CD8-positive, alpha-beta memory T cell (primary cell): Measurements from ENCODE around the gene AZU1. TPM values are rescaled to one million over a fixed set of nuclear protein-coding genes. Genes with fewer than 3 reads are reported as not detected.

ENCODE experiments used
- CTCF ChIA-PET: fragments of 350-600 bp; sonication (Branson Sonifier 250); formaldehyde crosslinking; loops from one replicate; lab custom pipeline; 2021; ENCODE audit warnings: antibody characterized with exemption; lab: Charles Lee
- POLR2A ChIA-PET: fragments of 350-600 bp; sonication (Branson Sonifier 250); formaldehyde crosslinking; loops from one replicate; lab custom pipeline; 2021; ENCODE audit warnings: antibody characterized with exemption; lab: Charles Lee
- DNase-seq, 5 donors: peaks; one replicate each; pipeline versions ENCODE4 v3.0.0 to v3.0.0-alpha.2; 2020 to 2022; ENCODE audit warnings: mixed read lengths in 1 of 5
- H3K27ac ChIP-seq: one replicate; pipeline ENCODE4 v1.7.0; 2013; ENCODE audit warnings: low read depth, mild to moderate bottlenecking, low read length, moderate library complexity
- H3K27me3 ChIP-seq: 2 replicates; pipeline ENCODE4 v1.7.0; 2013; ENCODE audit warnings: low read length, mild to moderate bottlenecking; ENCODE audit not compliant: insufficient read depth, poor library complexity, severe bottlenecking
- H3K36me3 ChIP-seq: 2 replicates; pipeline ENCODE4 v1.7.0; 2013; ENCODE audit warnings: mild to moderate bottlenecking, low read length, moderate library complexity; ENCODE audit not compliant: insufficient read depth
- H3K4me1 ChIP-seq: 2 replicates; pipeline ENCODE4 v1.7.0; 2013; ENCODE audit warnings: mild to moderate bottlenecking, low read length, moderate library complexity; ENCODE audit not compliant: insufficient read depth
- H3K4me3 ChIP-seq: 2 replicates; pipeline ENCODE4 v1.7.0; 2013; ENCODE audit warnings: mild to moderate bottlenecking, low read length
- H3K9me3 ChIP-seq: 2 replicates; pipeline ENCODE4 v1.7.0; 2013; ENCODE audit warnings: mild to moderate bottlenecking, low read length
- H3K27ac Mint-ChIP-seq, 8 donors: one replicate each; pipeline ENCODE4 v1.8.0; 2020 to 2021; ENCODE audit warnings: mixed read lengths in 8 of 8, mild to moderate bottlenecking in 6 of 8, inconsistent platforms in 3 of 8, moderate library complexity in 3 of 8
- H3K27me3 Mint-ChIP-seq, 2 donors: one replicate each; pipeline ENCODE4 v1.8.0; 2020 to 2021; ENCODE audit warnings: mixed read lengths in 2 of 2, mild to moderate bottlenecking in 1 of 2, moderate library complexity in 1 of 2
- H3K36me3 Mint-ChIP-seq, 3 donors: one replicate each; pipeline ENCODE4 v1.8.0; 2020 to 2021; ENCODE audit warnings: mixed read lengths in 3 of 3, inconsistent platforms in 1 of 3, mild to moderate bottlenecking in 1 of 3
- H3K4me1 Mint-ChIP-seq, 3 donors: one replicate each; pipeline ENCODE4 v1.8.0; 2020 to 2021; ENCODE audit warnings: mixed read lengths in 3 of 3, inconsistent platforms in 1 of 3, mild to moderate bottlenecking in 1 of 3
- H3K4me3 Mint-ChIP-seq, 7 donors: one replicate each; pipeline ENCODE4 v1.8.0; 2020 to 2021; ENCODE audit warnings: mixed read lengths in 7 of 7, mild to moderate bottlenecking in 6 of 7, moderate library complexity in 4 of 7, inconsistent platforms in 2 of 7
- H3K9me3 Mint-ChIP-seq, 5 donors: one replicate each; pipeline ENCODE4 v1.8.0; 2020 to 2022; ENCODE audit warnings: mixed read lengths in 5 of 5, mild to moderate bottlenecking in 3 of 5, moderate library complexity in 2 of 5, inconsistent platforms in 1 of 5
- polyA plus RNA-seq: library from polyadenylated mRNA; unstranded; fragments of 300-500 nt; fragmentation: Illumina TruSeq; gene quantifications from one replicate; pipeline ENCODE4 v1.2.3, GENCODE V29; 2021
- total RNA-seq, 2 experiments: library from RNA; stranded (reverse); gene quantifications; one replicate each; pipeline ENCODE4 v1.2.3, GENCODE V29; 2021

AZU1 gene
- total and polyA plus RNA-seq, 3 experiments from 2014 or later, result not detected

DNA sequence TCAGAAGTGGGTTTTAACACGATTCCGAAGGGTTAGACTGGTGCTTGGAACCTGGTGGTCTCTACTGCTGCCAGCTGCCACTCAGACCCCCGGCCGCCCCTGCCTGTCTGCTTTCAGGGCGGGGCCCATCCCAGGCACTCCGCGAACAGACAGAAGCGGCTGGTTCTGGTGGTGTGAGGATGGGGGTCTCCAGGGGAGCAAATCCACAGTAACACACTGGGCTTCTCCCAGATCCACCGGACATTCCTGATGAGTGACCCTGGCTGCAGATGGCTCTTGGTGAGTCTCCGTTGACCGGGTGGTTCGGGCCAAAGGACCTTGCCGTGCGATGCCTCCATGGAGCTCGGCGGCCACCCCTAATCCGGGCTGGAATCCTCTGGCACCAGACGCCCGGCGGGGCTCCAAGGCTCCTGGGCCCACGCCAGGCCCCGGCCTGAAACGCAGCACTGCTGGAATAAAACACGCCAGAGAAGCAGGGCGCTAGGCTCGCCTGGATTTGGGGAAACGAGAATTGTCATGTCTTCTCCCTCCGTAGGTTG lies 32.5 kb upstream of the AZU1 start:
- H3K9me3 Mint-ChIP-seq, result no peaks in the 10 kb centered on the region
- no peaks in the 10 kb centered on the region for H3K27me3 ChIP-seq
- peaks cover 0 to 13% (median 0%) of the 10 kb centered on the region in 3 donors for H3K36me3 Mint-ChIP-seq
- peak in 1 of 5 donors; percentile 49 for DNase-seq
- H3K27me3 Mint-ChIP-seq, result peaks cover 4% of the 10 kb centered on the region in 2 donors
- peak overlapping the region in 2 of 7 donors; percentile 20 to 65 for H3K4me3 Mint-ChIP-seq
- peaks cover 16 to 19% (median 18%) of the 10 kb centered on the region in 3 donors for H3K4me1 Mint-ChIP-seq
- POLR2A ChIA-PET, result no interaction called here
- CTCF ChIA-PET, result interaction anchor here (1.5 kb wide), 1 partner anchor 25 kb away, joined by 6 read pairs; no protein-coding TSS in a partner anchor
- H3K36me3 ChIP-seq, result peaks cover 2% of the 10 kb centered on the region
- no peak overlapping the region for H3K27ac Mint-ChIP-seq
- H3K4me3 ChIP-seq, result no peak overlapping the region
- H3K4me1 ChIP-seq, result peaks cover 24% of the 10 kb centered on the region
- H3K9me3 ChIP-seq, result no peaks in the 10 kb centered on the region
- H3K27ac ChIP-seq, result no peak overlapping the region

DNA sequence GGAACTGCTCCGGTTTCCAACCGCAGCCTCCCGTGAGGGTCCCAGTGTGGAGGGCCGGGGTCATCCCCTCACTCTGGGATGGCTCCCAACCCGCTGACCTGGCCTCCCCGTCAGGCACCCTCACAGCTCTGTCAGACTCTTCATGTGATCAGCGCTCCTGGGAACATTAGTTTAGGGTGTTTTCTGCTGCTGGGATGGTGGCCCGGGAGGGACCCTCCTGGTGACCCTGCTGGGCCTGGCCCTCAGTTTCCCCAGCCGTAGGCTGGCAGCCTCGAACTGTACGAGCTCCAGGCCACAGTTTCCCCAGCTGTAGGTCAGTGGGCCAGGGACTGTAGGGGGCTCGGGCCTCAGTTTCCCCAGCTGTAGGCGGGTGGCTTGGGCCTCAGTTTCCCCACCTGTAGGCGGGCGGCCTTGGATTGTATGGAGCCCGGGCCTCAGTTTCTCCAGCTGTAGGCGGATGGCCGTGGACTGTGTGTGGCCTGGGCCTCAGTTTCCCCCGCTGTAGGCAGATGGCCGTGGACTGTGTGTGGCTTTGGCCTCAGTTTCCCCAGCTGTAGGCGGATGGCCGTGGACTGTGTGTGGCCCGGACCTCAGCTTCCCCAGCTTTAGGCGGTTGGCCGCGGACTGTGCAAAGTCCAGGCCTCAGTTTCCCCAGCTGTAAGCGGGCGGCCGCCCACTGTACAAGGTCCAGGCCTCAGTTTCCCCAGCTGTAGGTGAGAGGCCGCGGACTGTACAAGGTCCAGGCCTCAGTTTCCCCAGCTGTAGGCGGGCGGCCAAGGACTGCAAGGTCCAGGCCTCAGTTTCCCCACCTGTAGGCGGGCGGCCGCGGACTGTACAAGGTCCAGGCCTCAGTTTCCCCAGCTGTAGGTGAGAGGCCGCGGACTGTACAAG lies 31.7 kb upstream of the AZU1 start:
- DNase-seq, result peak in 1 of 5 donors; percentile 49
- Mint-ChIP-seq H3K9me3 (no peaks in the 10 kb centered on the region), H3K4me1 (peaks cover 22 to 27% (median 25%) of the 10 kb centered on the region in 3 donors), H3K4me3 (peak overlapping the region in 2 of 7 donors; percentile 20 to 98), H3K36me3 (peaks cover 0 to 18% (median 1%) of the 10 kb centered on the region in 3 donors), H3K27me3 (peaks cover 4% of the 10 kb centered on the region in 2 donors), H3K27ac (no peak overlapping the region)
- Histone ChIP-seq H3K36me3 (peaks cover 7% of the 10 kb centered on the region), H3K4me3 (peak overlapping the region; percentile 68), H3K27ac (peak overlapping the region; percentile 68), H3K4me1 (peaks cover 32% of the 10 kb centered on the region), H3K9me3 (no peaks in the 10 kb centered on the region), H3K27me3 (no peaks in the 10 kb centered on the region)
- CTCF ChIA-PET, result interaction anchor here (1.3 to 1.5 kb wide), 2 partner anchors 14 to 26 kb away, joined by 3 to 6 read pairs; no protein-coding TSS in a partner anchor
- POLR2A ChIA-PET, result interaction anchor here (0.6 to 0.7 kb wide), 2 partner anchors 484 to 646 kb away, joined by 3 to 6 read pairs; no protein-coding TSS in a partner anchor

DNA sequence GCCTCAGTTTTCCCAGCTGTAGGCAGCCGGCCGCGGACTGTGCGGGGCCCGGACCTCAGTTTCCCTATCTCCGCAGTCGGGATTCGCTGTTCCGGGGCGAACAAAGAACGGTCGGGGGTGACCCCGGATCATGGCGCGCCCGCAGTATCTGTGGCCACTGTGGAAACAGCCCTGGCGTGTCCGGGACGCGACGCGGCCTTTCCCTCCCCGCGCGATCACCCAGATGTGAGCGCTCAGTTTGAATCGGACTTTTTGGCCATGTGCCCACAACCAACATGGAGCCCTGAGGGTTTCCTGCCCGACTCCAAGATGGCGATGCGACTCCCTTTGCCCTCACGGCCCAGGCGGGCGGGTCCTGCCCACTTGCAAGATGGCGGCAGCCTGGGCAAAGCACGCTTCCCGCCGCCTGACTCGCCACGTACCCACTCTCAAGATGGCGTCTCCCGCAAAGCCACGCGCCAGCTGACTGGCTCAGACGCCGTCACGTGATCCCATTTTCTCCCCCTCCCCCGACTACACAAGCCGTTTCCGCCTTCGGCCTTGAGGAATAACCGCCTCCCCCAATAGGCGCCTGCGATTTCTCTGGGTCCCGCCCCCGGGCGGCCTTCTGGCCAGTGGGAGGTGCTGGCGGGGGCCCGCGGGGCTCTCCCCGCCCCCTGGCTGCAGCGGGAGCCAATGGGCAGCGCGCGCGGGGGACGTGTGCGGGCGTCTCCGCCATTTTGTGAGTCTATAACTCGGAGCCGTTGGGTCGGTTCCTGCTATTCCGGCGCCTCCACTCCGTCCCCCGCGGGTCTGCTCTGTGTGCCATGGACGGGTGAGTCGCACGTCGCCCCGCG lies 30.7 kb upstream of the AZU1 start, which contains the start of gene PTBP1:
Gene PTBP1, plus strand, starts transcription at position 761 of the 836 bp plus-strand sequence. Its CDS starts 46 bp downstream, at position 807.
- Histone ChIP-seq H3K9me3 (no peaks in the 10 kb centered on the region), H3K27me3 (no peaks in the 10 kb centered on the region), H3K27ac (peak within 1 kb of the TSS; percentile 81), H3K36me3 (peaks cover 9% of the 10 kb centered on the region), H3K4me3 (peak within 1 kb of the TSS; percentile 68), H3K4me1 (peaks cover 42% of the 10 kb centered on the region)
- Mint-ChIP-seq H3K4me3 (peak within 1 kb of the TSS; percentile 89 to 98 (median 93)), H3K36me3 (peaks cover 0 to 25% (median 1%) of the 10 kb centered on the region in 3 donors), H3K27ac (peak within 1 kb of the TSS; percentile 56 to 98 (median 92)), H3K4me1 (peaks cover 31 to 37% (median 34%) of the 10 kb centered on the region in 3 donors), H3K9me3 (no peaks in the 10 kb centered on the region), H3K27me3 (peaks cover 0 to 4% of the 10 kb centered on the region in 2 donors)
- ChIA-PET POLR2A (interaction anchor here (0.6 to 1.0 kb wide), 5 partner anchors 10 to 645 kb away, joined by 3 to 6 read pairs (median 4); partner anchors contain the start of gene CIRBP), CTCF (interaction anchor here (1.3 to 1.5 kb wide), 2 partner anchors 13 to 27 kb away, joined by 3 to 6 read pairs; no protein-coding TSS in a partner anchor)
- peak; percentile 99 to 100 (median 100) for DNase-seq

DNA sequence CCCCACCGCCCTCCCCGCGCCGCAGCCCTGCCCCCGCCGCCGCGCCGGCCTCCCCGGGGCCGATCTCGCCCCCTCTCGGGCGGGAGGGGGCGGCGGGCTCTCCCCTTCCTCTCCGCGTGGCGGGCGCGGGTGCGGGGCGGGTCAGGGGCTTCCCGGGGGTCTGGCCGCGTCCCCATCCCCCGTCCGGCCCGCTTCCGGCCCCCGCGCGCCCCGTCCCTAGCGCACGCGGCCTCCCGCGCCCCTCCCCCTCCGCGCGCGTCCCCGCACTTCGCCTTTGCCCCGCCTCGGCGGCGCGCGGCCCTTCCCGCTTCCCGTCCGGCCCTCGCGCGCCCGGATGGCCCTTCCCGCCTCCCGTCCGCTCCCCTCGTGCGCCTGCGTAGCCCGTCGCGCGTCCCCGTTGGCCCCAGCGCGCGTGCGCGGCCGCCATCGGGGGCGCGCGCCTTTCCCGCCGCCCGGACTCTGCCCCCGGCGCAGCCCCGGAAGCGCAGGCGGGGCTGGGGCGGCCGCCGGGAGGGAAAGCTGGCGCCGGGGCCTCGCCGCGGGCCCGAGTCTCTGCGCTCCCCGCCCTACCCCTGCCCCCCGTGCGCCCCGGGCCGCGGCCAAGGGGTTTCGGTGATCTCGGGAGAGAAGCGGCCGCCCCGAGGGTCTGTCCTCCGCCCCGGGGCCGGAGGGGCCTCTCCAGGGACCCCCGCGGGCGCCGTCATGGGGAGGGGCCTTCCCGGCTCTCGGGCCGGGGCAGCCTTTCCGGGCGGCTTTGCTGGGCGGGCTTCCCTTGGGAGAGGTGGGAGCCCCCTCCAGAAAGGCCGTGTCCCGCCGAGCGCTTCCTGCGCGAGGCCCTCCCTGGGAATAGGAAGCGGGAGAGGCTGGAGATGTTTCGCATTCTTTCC lies 29.9 kb upstream of the AZU1 start:
- Mint-ChIP-seq H3K4me3 (peak overlapping the region; percentile 89 to 98 (median 92)), H3K4me1 (peaks cover 40 to 45% (median 43%) of the 10 kb centered on the region in 3 donors), H3K27ac (peak overlapping the region in 6 of 8 donors; percentile 56 to 94 (median 90)), H3K27me3 (peaks cover 0 to 4% of the 10 kb centered on the region in 2 donors), H3K9me3 (no peaks in the 10 kb centered on the region), H3K36me3 (peaks cover 0 to 32% (median 1%) of the 10 kb centered on the region in 3 donors)
- peak overlapping the region; percentile 81 for H3K27ac ChIP-seq
- no peaks in the 10 kb centered on the region for H3K27me3 ChIP-seq
- H3K4me1 ChIP-seq, result peaks cover 51% of the 10 kb centered on the region
- no peaks in the 10 kb centered on the region for H3K9me3 ChIP-seq
- peak; percentile 83 to 92 (median 87) for DNase-seq
- H3K4me3 ChIP-seq, result peak overlapping the region; percentile 68
- POLR2A ChIA-PET, result interaction anchor here (0.6 to 1.0 kb wide), 5 partner anchors 9 to 471 kb away, joined by 3 to 9 read pairs (median 4); partner anchors contain the start of gene CIRBP
- peaks cover 12% of the 10 kb centered on the region for H3K36me3 ChIP-seq
- CTCF ChIA-PET, result interaction anchor here (1.3 kb wide), 1 partner anchor 12 kb away, joined by 3 read pairs; no protein-coding TSS in a partner anchor

DNA sequence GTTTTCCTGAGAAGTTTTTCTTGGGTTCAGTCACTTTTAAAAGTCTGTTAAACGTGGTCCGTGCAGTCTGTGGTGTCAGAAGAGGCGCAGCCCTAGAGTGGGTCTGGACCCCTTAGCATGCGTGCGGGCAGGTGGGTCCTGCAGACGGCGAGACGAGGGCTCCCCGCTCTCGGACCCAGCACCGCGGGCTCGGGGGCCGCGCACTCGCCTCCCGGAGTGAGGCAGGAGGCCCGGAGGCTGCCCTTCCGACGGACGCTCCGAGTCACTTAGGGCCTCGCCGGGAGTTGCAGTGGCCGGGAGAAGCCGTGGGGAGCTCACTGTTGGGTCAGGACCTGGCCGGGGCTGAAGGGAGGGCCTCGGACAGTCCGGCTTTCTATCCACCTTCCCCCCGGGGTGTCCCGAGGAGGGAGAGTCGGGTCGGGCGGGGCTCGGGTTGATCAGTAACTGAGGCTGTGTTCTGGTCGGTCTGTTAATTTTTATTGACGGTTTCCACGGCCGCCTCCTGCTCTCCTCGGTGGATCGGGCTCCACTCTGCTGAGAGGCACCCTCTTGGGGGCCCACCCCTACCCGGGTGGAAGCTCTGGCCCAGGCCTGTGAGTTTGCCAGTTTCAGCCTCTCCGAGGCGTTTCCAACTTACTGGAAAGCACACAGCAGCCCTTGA lies 29.1 kb upstream of the AZU1 start:
- H3K4me1 ChIP-seq, result peaks cover 58% of the 10 kb centered on the region
- ChIA-PET CTCF (interaction anchor here (0.9 kb wide), 1 partner anchor 52 kb away, joined by 3 read pairs; no protein-coding TSS in a partner anchor), POLR2A (interaction anchor here (0.6 kb wide), 2 partner anchors 41 to 304 kb away, joined by 3 to 9 read pairs; no protein-coding TSS in a partner anchor)
- H3K27me3 ChIP-seq, result no peaks in the 10 kb centered on the region
- H3K27ac Mint-ChIP-seq, result peak overlapping the region; percentile 56 to 98 (median 93)
- peak in 1 of 5 donors; percentile 59 for DNase-seq
- H3K9me3 Mint-ChIP-seq, result no peaks in the 10 kb centered on the region
- peaks cover 18% of the 10 kb centered on the region for H3K36me3 ChIP-seq
- peak overlapping the region; percentile 87 to 93 (median 89) for H3K4me3 Mint-ChIP-seq
- peaks cover 0 to 39% (median 1%) of the 10 kb centered on the region in 3 donors for H3K36me3 Mint-ChIP-seq
- peak overlapping the region; percentile 68 for H3K4me3 ChIP-seq
- peak overlapping the region; percentile 81 for H3K27ac ChIP-seq
- H3K4me1 Mint-ChIP-seq, result peaks cover 46 to 53% (median 48%) of the 10 kb centered on the region in 3 donors
- no peaks in the 10 kb centered on the region for H3K9me3 ChIP-seq
- H3K27me3 Mint-ChIP-seq, result peaks cover 0 to 4% of the 10 kb centered on the region in 2 donors
